ENCODE results near the gene TNFAIP3.
A peak's percentile ranks its signal among the peaks of the same experiment; 100 is the strongest.
"Not testable (repeated sequence)": the region's sequence is repeated elsewhere in the genome, so short reads cannot be mapped to it uniquely, and the experiment has no call there.

TNFAIP3 gene

DNA sequence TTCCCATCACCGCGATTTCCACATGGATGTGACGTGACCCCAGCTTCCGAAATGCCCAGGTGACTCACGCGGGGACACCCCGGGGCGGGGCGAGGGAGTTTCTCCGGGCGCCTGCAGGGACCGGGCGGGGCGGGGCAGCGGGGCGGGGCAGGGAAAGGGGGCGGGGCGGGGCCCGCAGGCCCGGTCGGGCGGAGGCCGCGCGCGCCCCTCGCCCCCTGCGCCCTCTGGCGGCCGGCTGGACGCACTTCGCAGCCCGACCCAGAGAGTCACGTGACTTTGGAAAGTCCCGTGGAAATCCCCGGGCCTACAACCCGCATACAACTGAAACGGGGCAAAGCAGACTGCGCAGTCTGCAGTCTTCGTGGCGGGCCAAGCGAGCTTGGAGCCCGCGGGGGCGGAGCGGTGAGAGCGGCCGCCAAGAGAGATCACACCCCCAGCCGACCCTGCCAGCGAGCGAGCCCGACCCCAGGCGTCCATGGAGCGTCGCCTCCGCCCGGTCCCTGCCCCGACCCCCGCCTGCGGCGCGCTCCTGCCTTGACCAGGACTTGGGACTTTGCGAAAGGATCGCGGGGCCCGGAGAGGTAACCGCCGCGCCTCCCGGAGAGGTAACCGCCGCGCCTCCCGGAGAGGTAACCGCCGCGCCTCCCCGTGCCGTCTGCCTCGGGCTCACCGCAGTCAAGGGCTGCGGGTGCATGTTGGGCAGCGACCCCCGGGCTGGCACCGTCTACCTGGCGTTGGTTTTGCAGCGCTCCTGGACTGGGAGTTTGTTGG lies at the start of gene TNFAIP3:
TNFAIP3 (plus strand) TSS at position 346 of the 771 bp plus-strand sequence. CDS start 3,969 bp downstream, outside the sequence.
- DNase-seq (ENCODE audit: low spot score) = peak; percentile 97

DNA sequence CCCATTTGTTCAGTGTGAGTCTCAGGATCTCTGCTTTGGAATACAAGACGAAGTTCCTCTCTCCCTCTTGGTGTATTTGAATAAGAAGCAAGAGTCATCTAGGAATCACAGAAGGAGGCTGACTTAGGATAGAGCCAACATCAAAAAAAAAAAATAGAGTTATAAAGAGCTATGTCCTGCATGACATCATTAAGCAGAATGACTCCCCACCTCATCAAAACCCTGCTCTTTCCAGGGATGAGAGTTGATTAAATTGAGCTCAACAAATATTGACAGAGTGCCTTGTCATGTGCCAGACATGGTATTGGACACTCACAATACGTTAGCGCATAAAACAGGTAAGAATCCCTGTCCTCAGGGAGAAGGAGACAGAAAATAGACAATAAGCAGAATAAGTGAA lies 48.6 kb upstream of the TNFAIP3 start:
- no peak for DNase-seq (ENCODE audit: low spot score)

DNA sequence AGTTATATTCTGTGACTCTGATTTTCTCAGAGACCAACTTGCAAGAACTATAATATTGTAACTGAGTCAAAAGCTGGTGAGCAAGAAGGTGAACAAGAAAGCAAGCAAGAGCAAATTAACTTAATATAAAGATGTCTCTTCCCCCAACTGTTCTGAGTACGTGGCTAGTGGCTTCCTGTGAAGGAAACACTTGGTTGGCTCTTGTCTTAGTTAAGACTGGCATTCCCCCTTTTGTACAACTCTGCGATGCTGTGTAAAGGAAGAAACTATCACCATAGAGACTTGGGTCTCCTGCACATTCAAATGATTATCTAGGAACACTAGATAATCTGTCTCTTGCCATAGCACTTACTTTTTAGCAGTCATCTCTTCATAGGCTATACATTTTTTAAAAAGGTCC lies 47.3 kb upstream of the TNFAIP3 start:
- DNase-seq (ENCODE audit: low spot score) = no peak

DNA sequence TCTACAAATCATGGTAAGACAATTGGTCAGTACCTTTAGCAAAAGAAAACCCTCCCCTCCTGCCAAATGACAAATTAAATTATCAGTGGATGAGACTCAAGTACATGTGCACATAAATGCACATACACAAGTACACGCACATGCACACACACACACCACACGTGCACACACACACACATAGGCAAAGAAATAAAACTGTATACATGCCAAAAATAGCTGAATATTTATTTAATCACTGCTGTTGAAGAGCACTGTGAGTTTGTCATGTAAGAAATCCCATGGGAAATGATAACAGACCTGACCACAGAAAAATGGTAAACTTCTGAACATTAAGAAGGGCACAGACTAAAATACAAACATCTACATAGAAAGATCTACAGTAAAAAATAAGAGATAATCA lies 46.6 kb upstream of the TNFAIP3 start:
- no peak for DNase-seq (ENCODE audit: low spot score)

DNA sequence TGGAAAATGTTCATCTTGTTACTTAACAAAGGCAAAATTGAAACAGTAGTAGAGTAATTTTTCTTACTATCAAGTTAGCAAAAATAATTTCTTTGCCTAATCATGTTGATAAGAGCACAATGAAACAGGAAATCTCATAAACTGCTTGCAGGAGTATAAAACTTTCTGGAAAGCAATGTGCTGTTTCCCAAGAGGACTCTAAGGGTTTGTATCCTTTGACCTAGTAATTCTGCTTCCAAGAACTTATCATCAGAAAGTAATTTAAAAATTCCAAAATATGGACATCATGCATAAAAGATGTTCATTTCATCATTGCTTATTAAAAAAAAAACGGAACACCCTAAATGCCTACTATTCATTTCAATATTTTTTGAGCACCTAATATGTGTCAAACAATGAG lies 46.1 kb upstream of the TNFAIP3 start:
- no peak for DNase-seq (ENCODE audit: low spot score)

DNA sequence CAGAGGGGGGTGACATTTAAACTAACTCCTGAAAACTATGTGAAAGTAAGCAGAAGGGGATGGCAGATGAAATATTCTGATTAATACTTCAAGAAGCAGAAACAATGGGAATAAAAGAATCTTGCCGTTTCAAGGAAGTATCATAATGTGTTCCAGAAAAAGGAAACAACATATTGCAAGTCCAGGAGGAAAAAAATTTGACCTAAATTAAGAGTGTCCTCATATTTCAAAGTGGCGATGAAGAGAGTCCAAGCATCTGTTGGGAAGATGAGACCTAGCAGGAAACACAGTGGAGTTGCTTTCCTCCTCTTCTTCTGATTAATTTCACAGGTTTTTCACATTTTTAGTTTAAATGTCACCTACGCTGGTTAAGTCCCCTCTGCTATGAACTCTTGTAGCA lies 45.6 kb upstream of the TNFAIP3 start:
- DNase-seq (ENCODE audit: low spot score) = no peak

DNA sequence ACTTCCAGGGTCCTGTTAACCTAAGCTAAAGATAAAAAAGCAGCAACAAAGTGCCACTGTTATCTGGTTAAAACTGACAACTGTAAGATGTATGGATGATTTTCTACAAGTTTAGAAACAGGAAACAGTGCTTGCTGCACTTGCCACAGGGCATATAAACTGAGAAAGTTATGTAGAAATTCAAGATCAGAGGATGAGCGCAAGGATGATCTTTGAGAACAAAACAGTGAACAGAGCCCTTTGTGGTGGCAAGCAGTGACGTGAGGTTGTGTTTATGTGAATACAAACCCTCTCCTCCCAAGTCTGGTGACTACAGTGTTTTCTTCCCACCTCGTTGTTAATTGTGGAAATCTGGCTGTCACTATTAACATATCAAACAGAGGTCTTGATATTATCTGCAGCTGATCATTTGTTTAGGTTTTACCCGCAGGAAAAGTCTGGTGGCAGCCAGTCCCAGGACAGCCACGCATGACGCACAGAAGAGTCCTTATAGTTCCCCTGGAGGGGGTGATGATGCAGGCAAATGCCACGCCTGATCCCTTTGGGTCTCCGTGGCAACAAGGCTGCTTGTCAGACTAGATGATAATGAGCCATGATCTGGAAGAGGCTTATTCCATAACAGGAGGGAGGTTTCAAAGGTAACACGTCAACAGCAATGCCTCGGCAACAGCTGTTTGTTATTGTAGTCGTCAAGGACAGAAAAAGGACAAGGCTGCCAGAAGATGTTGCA lies 43.1 kb upstream of the TNFAIP3 start:
- no peak for DNase-seq (ENCODE audit: low spot score)

DNA sequence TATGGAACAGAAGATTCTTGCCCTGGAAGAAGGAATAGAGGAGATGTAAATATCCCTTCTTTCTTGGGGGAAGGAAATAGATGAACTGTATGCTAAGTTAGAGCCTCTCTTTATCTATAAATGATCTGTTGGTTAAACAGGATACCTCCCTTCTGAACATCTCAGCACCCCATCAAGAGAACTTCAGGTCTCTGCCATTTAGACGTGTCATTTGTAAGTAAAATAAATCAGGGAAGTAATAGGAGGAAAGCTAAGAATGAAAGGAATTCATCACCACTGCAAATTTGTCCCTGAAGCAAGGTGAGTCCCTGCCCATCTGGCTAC lies 42.5 kb upstream of the TNFAIP3 start:
- no peak for DNase-seq (ENCODE audit: low spot score)

DNA sequence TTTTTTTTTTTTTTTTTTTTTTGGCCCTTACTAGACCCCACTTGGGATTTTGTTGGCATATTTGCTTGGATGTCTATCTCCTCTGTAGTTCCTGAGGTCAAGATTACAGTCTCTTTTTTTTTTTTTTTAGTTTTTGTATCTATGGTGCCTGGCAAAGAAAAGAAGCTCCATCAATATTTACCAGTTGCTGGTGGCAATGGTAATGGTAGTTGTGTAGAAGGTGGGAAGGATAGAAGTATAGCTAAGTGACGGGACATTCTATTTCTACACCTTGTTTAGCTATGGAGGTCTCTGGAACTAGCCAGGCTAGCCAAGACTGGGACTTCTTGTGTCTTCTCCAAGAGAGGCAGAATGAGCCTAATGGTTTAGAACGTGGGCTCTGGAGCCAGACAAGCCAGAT lies 42.2 kb upstream of the TNFAIP3 start:
- no peak for DNase-seq (ENCODE audit: low spot score)

DNA sequence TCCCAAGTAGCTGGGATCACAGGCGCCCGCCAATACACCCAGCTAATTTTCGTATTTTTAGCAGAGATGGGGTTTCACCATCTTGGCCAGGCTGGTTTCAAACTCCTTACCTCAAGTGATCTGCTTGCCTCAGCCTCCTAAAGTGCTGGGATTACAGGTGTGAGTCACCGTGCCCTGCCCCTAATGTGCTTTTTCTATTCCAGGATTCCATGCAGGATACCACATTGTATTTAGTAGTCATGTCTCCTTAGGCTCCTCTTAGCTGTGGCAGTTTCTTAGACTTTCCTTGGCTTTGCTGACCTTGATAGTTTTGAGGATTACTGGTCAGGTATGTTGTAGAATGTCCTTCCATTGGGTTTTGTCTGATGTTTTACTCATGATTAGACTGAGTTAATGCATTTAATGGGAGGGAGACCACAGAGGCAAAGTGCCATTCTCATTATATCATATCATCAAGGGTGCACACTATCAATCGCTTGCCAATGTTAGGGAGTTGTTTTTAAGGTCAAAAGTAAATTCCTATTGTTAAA lies 39.6 kb upstream of the TNFAIP3 start:
- no peak for DNase-seq (ENCODE audit: low spot score)

DNA sequence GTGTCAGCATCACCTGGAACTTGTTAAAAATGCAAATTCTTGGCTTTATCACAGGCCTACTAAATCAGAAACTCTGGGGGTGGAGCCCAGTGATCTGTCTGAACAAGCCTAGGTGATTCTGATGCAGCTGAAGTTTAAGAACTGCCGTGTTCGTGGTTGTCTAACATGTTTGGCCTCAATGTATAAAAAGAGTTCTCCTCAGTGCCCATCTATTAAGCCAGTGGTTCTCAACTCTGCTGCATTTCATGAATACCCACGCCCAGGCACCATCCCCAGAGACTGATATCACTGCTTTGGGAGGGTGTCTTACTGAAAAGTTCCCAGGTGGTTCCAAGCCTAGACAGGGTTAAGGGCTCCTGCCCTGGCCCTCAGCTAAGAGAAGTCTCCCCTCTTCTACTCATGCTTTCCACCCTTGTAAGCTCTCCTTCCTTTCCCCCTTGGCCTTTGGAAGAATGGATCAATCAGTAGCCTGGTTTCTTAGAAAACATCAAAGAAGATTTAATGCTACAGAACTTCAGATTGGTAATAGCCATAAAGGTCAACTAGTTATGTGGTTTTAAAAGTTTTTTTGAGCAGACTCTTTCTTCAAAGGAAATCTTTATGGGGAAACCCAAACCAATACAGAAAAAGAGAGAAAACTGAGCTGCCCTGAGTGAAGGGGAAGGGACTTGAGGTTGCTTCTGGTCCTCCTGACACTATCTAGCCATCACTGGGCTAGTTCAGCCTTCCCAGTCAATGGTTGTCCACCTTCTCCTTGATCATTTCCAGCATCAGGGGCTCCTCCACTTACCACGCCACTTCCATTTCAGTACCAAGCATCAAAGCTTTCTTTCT lies 38.9 kb upstream of the TNFAIP3 start:
- DNase-seq (ENCODE audit: low spot score) = no peak

DNA sequence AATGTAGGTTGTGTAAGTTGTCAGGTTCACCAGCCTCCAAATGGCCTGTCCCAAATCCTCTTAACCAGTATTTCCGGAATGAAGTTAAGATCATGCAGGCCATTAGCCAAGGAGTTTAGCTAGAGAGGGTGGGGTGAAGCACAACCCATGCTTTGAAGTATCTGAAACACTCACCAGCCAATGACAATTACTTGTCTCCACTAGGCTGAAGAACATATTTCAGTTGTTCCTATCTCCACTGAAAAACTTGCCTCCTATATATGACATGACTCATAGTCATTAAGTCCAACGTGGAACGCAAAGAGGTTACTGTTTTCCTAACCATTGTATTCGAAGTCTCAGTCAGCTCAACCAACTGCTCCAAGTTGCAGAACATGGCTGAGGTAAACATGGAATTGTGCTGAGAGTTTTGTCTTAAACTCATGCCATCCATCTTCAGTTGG lies 37.4 kb upstream of the TNFAIP3 start:
- no peak for DNase-seq (ENCODE audit: low spot score)

DNA sequence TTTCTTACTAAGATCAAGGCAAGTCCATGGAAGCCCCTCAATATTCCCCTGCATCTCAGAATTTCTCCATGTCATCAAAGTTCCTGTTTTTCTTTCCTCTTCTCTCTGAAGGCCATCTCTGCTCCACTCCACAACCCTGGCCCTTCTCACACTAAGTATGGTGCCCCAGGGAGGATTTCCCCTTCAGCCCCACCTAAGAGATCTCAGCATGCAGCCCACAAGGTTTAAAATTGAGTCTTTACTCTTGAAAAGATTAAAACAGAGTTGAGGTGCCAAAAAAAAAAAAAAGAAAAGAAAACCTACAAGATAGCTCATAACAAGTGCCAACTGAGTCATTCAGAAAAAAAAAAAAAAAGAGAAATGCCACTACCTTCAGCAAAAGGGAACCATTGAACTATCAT lies 36.5 kb upstream of the TNFAIP3 start:
- DNase-seq (ENCODE audit: low spot score) = no peak

DNA sequence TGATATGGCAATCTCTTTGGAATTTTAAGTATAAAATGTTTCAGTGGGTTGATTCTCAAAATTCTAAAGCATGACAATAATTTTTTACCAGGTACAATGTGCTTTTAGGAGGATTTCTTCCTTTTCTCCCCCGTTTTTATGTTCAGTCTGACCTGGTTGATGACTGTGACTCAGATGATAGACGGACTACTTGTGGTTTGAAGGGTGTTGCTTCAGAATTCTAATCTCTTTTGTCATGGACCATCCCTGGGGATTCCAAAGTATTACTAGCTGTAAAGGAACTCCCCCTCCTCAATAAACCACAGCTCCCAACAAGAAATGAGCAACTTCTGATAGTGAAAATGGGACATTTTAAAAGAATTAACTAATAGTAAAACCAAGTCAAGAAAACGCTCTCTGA lies 34.9 kb upstream of the TNFAIP3 start:
- DNase-seq (ENCODE audit: low spot score) = no peak

DNA sequence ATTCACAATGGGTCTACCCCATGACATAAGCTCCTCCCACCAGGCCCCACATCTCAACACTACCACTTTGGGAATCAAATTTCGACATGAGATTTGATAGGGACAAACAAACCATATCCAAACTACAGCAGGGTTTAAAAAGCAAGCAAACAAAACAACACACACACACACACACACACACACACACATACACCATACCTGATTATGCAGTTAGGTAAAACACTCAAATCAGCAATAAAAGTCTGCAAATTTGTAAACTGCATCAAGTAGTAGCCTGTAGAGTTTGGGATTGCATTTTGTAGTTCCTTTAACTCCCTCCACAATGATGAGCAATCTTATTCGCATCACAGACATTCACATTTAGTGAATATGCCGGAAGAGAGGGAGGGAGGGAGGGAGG lies 32.6 kb upstream of the TNFAIP3 start:
- no peak for DNase-seq (ENCODE audit: low spot score)

DNA sequence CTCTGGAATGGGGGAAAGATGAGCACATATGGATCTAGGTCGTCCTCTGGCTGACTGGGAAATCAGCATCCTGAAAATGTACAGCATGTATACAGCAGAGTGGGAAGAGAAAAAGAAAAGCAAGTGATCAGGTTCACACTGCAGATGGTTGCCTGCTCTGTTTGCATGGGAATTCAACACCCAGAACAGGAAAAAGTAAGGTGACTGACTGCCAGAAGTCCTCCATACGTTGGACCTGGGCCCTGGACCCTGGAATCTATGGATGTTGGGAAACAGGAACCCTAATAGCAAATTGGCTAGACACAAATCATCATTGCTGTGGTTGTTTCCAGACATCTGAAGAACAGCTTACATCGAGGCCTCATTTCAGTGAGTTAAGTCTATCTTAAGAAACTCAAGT lies 30.3 kb upstream of the TNFAIP3 start:
- no peak for DNase-seq (ENCODE audit: low spot score)

DNA sequence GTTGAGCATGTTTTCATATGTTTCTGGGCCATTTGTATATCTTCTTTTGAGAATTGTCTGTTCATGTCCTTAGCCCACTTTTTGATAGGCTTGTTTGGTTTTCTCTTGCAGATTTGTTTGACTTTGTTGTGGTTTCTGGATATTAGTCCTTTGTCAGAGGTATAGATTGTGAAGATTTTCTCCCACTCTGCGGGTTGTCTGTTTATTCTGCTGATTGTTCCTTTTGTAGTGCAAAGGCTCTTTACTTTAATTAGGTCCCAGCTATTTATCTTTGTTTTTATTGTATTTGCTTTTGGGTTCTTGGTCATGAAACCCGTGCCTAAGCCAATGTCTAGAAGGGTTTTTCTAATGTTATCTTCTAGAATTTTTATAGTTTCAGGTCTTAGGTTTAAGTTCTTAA lies 29.0 kb upstream of the TNFAIP3 start:
- not testable (repeated sequence) for DNase-seq (ENCODE audit: low spot score)

DNA sequence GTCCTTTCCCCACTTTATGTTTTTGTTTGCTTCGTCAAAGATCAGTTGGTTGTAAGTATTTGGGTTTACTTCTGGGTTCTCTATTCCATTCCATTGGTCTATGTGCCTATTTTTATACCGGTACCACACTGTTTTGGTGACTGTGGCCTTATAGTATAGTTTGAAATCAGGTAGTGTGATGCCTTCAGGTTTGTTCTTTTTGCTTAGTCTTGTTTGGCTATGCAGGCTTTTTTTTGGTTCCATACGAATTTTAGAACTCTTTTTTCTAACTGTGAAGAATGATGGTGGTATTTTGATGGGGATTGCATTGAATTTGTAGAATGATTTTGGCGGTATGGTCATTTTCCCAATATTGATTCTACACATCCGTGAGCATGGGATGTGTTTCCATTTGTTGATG lies 28.5 kb upstream of the TNFAIP3 start:
- not testable (repeated sequence) for DNase-seq (ENCODE audit: low spot score)

DNA sequence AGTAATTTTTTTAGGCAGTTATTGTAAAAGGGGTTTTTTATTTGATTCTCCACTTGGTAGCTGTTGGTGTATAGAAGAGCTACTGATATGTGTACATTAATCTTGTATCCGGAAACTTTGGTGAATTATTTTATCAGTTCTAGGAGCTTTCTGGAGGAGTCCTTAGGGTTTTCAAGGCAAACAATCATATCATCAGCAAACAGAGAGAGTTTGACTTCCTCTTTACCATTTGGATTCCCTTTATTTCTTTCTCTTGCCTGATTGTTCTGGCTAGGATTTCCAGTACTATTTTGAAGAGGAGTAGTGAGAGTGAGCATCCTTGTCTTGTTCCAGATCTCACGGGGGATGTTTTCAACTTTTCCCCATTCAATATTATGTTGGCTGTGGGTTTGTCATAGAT lies 28.0 kb upstream of the TNFAIP3 start:
- DNase-seq (ENCODE audit: low spot score) = no peak

DNA sequence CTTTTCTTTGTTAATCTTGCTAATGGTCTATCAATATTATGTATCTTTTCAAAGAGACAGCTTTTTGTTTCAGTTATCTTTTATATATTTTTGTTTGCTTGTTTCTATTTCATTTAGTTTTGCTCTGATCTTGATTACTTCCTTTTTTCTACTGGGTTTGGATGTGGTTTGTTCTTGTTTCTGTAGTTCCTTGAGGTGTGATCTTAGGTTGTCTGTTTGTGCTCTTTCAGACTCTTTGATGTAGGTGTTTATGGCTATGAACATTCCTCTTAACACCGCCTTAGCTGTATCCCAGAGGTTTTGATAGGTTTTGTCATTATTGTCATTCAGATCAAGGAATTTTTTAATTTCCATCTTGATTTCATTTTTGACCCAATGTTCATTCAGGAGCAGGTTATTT lies 26.8 kb upstream of the TNFAIP3 start:
- no peak for DNase-seq (ENCODE audit: low spot score)

DNA sequence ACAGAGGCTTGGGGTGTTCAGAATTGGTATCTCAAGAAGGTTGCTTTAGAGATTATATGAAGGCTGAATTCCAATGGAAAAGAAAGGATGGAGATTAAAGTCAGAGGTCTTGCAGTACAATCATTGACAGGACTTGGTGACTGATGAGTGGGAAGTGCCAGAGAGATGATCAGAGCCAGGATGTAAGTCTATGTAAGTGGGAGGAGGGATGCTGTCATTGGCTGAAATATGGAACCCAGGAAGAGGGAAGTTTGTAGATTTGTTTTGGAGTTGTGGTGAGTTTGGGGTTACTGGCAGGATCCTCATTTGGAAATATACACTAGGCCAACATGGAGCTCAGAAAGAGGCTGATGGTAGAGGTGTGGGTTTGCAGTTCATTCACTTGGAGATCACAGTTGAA lies 23.8 kb upstream of the TNFAIP3 start:
- no peak for DNase-seq (ENCODE audit: low spot score)

DNA sequence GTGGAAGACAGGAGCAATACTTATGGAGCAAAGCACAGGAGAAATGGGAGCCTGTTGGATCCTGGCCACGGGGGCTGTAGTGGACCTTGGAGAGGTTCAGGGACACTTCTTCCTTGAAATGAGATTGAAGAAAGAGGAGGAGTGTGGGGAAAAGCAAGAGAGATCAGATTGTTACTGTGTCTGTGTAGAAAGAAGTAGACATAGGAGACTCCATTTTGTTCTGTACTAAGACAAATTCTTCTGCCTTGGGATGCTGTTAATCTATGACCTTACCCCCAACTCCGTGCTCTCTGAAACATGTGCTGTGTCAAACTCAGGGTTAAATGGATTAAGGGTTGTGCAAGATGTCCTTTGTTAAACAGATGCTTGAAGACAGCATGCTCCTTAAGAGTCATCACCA lies 22.7 kb upstream of the TNFAIP3 start:
- DNase-seq (ENCODE audit: low spot score) = not testable (repeated sequence)

DNA sequence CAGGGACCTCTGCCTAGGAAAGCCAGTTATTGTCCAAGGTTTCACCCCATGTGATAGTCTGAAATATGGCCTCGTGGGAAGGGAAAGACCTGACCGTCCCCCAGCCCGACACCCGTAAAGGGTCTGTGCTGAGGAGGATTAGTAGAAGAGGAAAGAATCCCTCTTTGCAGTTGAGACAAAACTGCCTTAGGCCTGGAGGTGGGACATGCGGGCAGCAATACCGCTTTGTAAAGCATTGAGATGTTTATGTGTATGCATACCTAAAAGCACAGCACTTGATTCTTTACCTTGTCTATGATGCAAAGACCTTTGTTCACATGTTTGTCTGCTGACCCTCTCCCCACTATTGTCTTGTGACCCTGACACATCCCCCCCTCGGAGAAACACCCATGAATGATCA lies 22.3 kb upstream of the TNFAIP3 start:
- DNase-seq (ENCODE audit: low spot score) = not testable (repeated sequence)
